KG1 (cell line): Measurements from ENCODE around the gene TEK.
"Not testable (repeated sequence)": the region's sequence is repeated elsewhere in the genome, so short reads cannot be mapped to it uniquely, and the experiment has no call there.

Experiments
- DNase-seq: peaks from one replicate; lab custom pipeline; 2025; lab: John Stamatoyannopoulos, UW

TEK gene

DNA sequence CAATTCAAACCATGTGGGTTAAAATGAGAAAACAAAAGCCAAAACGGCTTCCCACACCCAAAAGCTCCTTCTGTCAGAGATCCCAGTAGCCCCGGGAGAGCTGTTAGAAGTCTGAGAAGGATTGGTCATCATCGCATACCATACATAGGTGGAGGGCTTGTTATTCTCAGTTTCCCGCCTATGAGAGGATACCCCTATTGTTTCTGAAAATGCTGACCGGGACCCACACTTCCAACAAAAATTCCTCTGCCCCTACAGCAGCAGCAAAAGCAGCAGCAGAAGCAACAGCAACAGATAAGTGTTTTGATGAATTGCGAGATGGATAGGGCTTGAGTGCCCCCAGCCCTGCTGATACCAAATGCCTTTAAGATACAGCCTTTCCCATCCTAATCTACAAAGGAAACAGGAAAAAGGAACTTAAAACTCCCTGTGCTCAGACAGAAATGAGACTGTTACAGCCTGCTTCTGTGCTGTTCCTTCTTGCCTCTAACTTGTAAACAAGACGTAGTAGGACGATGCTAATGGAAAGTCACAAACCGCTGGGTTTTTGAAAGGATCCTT is at the start of gene TEK:
Gene TEK, plus strand, starts transcription at position 245 of the 561 bp plus-strand sequence. CDS start 366 bp downstream, outside the sequence.
- DNase-seq: no peak

DNA sequence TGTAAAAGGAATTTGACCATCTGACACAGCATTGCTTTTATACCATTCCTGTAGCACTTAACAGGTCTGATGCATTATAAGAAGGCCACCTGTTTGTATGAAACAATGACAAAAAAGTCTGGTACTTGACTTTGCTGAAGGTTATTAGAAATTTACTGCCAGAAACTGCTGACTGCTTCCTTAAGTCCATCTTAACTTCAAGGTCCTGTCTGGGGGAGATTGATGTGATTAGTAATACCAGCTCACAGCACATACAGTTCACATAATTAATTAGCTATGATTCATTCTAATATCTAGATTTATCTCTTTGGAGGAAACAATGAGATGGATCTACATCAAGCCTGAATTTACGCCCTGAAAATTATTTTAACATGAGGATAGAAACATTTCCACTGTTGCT is 49.6 kb upstream of the TEK start:
- DNase-seq: no peak

DNA sequence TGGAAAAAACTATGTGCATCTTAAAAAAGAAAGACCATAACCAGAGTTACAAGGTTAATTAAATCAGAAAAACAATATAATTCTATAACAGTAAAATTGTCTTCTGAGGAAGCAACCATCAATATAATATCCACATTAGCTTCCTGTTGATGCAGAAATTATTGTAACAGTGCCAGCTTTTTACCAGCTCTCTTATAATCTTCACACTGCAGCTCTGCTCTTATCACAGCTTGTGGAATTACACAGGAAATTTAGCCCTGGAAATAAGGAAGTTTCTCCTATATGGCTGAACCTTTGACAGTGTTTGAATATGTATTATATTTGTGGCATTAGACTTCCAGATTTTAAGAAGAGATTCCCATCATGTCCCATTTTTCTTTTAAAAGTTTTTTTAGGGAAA is 49.1 kb upstream of the TEK start:
- DNase-seq: no peak

DNA sequence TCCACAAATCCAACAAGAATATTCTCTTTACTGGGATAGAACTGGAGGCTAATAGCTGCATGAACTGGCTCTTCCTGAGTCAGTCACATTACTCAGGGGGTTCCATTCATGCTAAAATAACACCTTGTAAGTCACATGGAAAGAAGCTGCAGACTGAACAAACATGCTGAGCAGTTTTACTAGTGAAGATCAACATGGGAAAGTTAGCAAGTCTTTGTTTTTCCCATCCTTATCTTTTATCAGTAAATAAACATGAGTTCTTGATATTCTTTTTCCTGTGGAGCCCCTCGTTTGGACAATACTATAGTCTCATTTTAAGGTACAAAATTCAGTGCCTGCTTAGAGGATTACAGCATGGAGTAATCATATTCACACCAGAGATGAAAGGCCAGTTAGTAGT is 43.7 kb upstream of the TEK start:
- DNase-seq: no peak

DNA sequence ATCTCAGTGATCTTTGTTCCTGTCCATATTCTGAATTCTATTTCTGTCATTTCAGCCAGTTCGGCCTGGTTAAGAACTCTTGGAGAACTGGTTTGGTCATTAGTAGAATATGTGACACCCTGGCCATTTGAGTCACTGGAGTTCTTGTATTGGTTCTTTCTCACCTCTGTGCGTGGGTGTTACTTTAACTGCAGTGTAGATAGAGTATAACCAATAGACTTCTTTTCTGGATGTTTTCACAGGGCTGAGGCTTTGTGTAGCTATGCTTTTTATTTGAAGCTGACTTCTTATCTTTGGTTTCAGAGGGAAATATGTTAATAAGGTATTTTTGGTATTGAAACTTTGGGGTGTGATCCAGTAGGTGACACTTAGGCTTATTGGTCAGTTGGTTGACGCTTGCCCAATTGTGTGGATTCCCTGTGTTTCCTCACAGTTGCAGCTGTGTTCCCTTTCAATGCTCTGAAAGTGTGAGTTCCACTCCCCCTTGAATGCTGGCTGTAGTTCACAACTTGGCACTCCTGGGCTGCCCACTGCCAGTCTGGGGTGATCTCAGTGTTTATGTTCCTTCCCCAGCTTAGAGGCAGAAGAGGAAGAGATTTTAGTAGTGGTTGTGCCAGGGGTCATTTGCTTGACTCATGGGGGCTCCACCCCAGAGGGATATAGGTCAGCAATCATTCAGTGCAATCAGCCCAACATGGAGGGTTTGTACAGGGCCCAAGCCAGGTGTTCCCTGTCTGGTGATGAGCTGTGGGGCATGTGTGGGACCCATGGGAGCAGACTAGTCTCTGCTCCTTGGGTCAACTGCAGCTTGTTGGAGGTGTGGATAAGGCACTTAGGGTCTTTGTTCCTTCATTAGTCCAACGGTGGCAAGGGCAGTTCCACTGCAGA is 34.9 kb upstream of the TEK start:
- DNase-seq: no peak

DNA sequence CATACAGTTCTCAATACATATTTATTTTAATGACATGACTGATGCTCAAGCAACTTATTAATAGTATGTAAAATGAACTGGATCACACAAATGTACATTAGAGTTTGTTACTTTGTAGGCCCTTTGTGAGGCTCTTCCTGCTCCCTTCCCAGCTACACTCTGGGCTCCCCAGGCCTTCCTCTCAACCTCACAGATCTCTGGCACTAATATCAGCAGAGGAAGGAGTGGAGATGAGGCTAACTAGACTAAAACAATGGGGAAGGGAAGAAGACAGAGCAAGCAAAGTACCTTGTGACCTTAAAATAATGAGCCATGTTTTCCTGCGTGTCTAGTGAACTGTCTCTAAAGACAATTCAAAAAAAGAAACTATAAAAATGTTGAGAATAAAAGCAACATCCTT is 30.3 kb upstream of the TEK start:
- no peak for DNase-seq

DNA sequence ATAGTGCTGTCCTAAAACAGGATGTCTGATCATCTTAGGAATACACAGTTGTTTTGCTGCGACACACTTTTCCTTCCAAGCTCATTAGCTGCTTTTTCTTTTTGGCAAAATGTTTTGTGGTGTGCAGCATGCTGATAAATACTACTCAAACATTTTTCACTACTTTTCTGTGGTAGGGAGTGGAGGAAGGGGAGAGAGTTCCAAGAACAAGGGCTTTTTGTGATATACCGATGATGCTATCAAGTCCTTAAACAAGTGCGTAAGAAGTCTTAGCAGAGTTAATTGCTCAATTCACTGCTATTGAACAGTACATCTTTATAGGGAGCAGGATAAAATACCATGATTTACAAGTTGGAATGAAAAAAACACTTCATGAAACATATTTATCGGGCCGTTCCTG is 23.6 kb upstream of the TEK start:
- DNase-seq: no peak

DNA sequence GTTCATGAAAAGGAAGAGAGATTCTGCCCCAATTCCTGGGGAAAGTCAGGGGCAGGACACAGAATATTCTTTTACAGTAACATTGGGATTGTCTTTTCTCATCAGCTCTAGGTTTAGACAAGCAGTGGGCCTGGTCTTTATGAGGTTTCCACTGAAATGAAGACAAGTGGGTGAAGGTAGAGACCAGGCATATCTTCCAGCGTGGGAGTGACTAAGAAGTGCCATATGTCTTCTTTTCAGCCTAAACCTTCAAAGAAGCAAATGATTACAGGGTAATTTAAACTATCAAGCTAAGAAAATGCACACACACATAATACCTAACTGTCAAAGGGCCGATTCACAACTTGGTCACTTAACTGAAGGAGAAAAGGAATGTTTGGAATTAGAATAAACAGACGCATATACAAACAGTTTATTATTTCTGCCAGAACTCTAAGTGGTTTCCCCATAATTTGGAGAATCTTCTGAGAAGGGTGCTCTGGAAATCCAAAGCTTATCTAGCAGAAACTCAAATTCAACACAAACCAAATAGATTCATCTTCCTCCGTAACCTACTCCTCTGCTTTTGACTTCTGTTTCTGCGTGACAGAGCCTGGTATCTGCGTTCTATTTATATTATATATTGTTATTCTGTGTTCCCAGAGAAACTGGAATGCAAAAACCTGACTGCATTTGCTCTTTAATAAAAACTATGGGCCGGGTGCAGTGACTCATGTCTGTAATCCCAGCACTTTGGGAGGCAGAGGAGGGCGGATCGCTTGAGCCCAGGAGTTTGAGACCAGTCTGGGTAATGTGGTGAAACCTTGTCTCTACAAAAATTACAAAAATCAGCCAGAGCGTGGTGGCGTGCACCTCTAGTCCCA is 22.0 kb upstream of the TEK start:
- DNase-seq: no peak

DNA sequence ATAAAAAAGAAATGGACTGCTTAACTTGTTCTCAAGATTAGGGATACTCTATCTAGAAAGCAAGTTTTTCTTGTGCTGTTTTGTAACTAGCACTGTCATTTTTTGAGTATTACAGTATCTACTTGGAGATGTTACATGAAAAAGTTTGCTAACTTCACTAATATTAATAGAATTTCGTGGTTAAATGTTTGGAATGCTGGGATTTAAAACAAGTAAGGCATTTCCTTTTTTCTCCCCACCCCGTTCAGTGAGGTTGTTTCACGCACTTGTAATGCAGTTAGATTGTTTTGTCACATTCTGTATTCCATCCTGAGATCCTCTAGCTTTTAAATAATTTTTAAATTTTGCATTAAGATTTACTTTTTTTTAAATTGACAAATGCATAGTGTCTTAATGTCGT is 20.0 kb upstream of the TEK start:
- no peak for DNase-seq

DNA sequence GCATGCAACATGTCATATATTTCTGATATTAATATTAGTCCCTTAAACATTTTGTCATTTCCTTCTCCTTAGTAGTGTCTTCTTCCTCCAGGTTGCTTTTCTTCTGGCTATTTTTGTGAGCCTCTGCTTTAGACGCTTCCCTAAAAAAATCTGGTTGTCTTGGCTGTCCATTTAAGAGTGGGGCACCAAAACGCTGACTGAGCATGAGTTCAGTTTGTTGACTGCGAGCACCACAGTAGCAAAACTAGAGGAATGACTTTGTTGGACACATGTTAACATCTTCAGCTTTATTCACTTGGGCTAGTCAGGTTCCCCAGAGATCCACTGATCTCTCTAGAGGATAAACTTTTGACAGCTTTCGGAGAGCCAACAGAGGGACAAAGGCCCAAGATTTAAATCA is 19.3 kb upstream of the TEK start:
- no peak for DNase-seq

DNA sequence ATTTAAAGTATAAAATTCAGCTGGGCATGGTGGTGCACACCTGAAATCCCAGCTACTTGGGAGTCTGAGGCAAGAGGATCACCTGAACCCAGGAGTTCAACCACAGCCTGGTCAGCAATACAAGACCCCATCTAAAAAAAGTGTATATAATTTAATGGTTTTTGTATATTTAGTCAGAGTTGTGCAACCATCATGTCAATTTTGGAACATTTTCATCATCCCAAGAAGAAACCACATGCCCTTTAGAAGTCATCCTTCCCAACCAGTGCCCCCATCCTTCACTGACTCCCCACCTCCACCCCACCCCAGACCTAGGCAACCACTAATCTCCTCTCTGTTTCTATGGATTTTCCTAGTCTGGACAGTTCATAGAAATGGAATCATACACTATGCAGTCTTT is 18.8 kb upstream of the TEK start:
- DNase-seq: no peak

DNA sequence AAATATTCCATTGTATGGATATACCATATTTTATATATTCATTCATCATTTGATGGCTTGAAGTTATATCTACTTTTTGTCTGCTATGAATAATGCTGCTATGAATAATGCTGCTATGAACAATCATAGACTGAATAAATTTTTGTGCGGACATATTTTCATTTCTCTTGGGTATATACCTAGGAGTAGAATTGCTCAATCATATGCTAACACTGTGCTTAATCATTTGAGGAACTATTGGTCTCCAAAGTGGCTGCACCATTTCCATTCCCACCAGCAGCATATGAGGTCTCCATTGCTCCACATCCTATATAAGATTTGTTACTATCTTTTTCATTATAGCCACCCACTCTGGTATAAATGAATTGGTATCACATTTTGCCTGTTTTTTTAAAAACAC is 18.3 kb upstream of the TEK start:
- DNase-seq: no peak

DNA sequence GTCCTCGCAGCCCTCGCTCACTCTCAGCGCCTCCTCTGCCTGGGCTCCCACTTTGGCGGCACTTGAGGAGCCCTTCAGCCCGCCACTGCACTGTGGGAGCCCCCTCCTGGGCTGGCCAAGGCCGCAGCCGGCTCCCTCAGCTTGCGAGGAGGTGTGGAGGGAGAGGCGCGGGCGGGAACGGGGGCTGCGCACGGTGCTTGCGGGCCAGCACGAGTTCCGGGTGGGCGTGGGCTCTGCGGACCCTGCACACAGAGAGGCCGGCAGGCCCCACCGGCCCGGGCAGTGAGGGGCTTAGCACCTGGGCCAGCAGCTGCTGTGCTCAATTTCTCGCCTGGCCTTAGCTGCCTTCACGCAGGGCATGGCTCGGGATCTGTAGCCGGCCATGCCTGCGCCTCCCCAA is 16.5 kb upstream of the TEK start:
- DNase-seq: not testable (repeated sequence)

DNA sequence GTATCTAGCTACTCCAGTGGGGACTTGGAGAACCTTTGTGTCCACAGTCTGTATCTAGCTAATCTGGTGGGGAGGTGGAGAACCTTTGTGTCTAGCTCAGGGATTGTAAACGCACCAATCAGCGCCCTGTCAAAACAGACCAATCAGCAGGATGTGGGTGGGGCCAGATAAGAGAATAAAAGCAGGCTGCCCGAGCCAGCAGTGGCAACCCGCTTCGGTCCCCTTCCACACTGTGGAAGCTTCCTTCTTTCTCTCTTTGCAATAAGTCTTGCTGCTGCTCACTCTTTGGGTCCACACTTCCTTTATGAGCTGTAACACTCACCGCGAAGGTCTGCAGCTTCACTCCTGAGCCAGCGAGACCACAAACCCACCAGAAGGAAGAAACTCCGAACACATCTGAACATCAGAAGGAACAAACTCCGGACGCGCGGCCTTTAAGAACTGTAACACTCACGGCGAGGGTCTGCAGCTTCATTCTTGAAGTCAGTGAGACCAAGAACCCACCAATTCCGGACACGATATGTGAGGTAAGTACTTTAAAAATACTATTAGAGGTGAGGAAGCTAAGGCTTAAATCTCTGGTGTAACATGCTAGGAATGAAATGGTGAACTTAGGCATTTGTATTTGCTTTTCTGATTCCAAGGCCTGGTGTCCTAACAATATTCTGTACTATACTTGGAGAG is 15.5 kb upstream of the TEK start:
- DNase-seq: peak; percentile 26

DNA sequence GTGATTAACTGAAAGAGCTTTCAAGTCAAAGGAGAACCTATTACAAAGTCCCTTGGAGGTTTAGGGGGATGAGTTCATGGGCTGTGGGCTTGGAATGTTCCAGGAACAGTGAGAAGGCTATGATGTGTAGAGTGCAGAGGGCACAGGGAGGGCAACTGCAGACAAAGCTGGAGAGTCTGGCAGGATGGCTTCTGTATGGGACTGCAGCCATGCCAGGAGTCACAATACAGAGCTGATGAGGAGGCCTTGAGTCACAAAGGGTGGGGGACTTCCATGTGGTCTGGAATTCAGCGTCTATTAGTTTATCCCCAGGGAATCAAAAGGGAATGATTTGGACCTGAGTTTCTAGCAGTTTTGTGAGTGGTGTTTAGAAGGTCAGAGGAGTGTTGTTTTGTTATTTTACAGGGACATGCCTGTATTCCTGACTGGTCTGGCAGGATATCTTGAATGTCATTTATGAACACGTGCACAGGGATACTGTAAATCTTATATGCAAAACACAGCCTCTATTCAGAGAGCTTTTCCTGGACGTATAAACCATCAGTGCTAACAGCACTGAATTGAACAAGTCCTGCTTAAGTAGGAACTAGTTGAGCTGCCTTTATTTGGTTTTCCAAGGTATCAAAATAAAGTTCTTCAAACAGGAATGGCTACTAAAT is 14.3 kb upstream of the TEK start:
- DNase-seq: no peak

DNA sequence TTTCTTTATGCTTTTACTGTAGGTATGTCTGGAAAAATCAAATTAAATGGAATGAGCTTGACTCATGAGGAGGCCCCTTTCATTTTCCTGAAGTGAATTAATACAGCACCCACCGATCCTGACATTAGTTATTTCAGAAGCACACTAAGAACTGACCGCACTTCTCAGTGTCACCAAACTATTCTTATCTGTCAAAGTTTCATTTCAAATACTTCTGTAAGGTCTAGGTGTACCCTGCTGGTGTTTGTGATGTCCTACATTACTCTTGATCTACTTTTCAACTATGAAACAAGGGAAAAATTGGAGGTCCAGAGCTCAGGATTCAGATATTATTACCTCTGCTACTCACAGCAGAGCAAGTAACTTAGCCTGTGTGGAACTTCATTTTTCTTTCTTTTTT is 1.8 kb upstream of the TEK start:
- DNase-seq: no peak

DNA sequence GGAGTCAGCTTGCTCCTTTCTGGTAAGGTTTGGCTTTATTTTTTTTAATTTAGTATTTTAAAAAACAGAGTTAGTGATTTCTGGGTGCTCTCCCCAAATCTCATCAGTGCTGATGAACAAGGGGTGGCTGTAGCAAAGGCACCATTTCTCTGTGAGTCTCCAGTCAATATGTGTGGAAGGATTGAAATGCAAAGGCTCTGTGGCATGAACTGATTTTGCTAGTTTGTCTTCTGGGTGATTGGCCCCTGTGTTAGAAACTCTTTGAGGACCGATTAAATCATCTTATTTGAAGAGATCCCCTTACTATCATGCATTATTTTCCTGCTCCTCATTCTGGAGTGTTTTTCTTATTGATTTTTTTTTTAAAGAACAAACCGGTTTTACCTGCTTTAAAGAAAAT is 596 bp downstream of the TEK start:
- DNase-seq: no peak

DNA sequence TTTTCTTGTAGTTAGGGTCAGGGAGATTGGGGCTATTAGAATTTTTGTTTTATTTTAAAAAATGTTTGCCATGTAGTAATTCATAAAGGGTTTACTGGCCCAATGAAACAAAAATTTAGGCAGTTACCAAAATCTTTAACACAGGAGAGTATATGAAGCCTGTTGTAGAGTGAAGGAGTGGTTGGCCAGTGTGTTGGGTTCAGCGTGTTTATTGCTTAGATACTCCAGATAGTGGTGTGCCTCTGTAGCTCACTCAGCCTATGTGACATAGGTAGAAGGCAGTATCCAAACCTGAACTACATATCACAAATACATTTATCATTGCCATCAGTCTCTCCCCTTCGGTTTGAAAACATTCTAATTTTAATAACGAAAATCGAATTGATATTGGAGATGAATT is 1.2 kb downstream of the TEK start:
- no peak for DNase-seq

DNA sequence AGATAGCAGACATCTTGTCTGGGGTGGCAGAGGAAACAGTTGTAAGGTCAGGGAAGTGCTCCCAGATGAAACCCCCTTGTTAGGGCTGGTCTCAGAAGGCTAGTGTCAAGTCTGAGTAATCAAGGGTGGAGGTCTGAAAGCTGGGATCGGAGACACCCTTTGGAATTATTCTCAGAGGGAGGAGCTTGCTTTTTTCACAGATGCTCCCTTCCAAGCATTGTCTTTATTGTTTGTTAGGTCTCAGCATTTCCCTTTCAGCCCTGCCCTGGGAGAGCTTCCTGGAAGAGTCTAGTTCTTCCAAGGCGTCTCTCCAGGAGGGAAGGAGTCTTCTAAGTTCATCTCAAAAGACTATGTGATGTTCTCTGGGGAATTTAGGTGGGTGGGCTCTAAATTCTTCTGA is 3.2 kb downstream of the TEK start:
- DNase-seq: no peak

DNA sequence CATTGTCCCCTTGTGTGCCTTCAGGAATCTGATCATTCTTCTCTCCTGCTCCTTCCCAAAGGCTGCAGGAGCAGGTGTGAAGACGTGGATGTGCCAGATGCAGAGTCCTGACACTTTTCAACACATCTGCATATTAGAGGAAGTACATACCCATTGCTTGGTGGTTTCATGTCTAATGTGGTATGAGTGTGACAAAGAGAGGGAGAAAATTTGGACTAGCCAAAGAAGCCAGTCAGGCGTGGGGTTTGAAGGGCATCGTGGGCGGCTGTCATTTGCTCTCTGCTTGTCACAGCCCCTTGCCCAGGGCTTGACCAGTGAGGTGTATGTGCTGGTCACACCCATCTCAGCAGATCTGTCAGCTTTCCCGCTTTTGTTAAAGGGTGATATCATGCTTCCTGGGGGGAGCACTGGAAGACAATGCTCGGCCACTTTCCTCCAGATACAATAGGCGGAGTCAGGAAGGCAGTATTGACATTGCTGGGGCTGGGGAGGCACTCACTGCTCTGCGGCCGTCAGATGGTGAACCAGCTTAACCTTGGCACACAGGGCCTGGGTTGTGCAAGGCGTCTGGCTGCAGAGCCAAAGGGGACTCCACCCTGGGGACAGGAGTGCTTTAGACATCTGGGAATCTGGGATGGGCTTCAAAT is 8.6 kb downstream of the TEK start:
- DNase-seq: no peak

DNA sequence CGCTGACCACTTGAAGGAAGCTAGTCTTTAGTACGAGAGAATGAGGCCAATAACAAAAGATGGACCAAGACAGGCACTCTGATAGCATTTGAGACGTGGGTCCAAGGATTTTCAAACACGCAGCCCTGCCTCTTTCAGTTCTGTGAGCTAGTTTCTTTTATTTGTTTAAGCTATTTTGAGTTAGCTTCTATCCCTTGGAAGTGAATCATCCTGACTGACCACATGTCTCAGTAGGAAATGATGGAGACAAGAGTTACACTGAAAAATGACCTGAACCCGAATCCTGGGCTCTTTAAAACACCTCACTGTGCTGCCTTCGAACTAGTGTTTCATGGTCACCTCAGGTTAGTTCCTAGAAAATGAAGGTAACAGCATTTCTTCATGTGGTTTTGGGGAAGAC is 9.9 kb downstream of the TEK start:
- DNase-seq: no peak
